H9 (cell line): ENCODE results near the gene MYL2. TPM values are rescaled to one million over a fixed set of nuclear protein-coding genes. Genes with fewer than 3 reads are reported as not detected.

Source experiments
- DNase-seq: peaks from one replicate; pipeline ENCODE4 v3.0.0-alpha.2; 2017
- H2AFZ ChIP-seq: one replicate; pipeline ENCODE4 v1.6.1; 2013; ENCODE audit warnings: mild to moderate bottlenecking, low read length, control low read depth, moderate library complexity
- H2AK5ac ChIP-seq: 2 replicates; pipeline ENCODE4 v1.6.1; 2013; ENCODE audit warnings: low read length, control low read depth, mixed read lengths; ENCODE audit not compliant: insufficient read length
- H2BK120ac ChIP-seq: one replicate; pipeline ENCODE4 v1.6.1; 2013; ENCODE audit warnings: low read depth, mild to moderate bottlenecking, low read length, control low read depth, inconsistent platforms; ENCODE audit not compliant: poor library complexity, severe bottlenecking
- H2BK12ac ChIP-seq: 2 replicates; pipeline ENCODE4 v1.6.1; 2013; ENCODE audit warnings: low read length, control low read depth, mixed read lengths, low read depth; ENCODE audit not compliant: insufficient read length
- H2BK15ac ChIP-seq: 2 replicates; pipeline ENCODE4 v1.6.1; 2013; ENCODE audit warnings: low read depth, low read length, control low read depth
- H2BK20ac ChIP-seq: one replicate; pipeline ENCODE4 v1.6.1; 2013; ENCODE audit warnings: low read depth, mild to moderate bottlenecking, low read length, control low read depth, inconsistent platforms; ENCODE audit not compliant: poor library complexity, severe bottlenecking
- H2BK5ac ChIP-seq: 2 replicates; pipeline ENCODE4 v1.6.1; 2013; ENCODE audit warnings: low read length, control low read depth, mixed read lengths; ENCODE audit not compliant: insufficient read length
- H3K14ac ChIP-seq: 2 replicates; pipeline ENCODE4 v1.6.1; 2013; ENCODE audit warnings: low read length, control low read depth; ENCODE audit not compliant: insufficient read depth
- H3K18ac ChIP-seq: 2 replicates; pipeline ENCODE4 v1.6.1; 2013; ENCODE audit warnings: low read depth, mild to moderate bottlenecking, mixed read lengths, low read length, control low read depth; ENCODE audit not compliant: insufficient read length
- H3K23ac ChIP-seq: 2 replicates; pipeline ENCODE4 v1.6.1; 2013; ENCODE audit warnings: low read length, control low read depth, mixed read lengths, low read depth; ENCODE audit not compliant: insufficient read length
- H3K23me2 ChIP-seq: 2 replicates; pipeline ENCODE4 v1.6.1; 2013; ENCODE audit warnings: low read depth, mild to moderate bottlenecking, mixed read lengths, low read length, control low read depth; ENCODE audit not compliant: insufficient read length, poor library complexity, severe bottlenecking
- H3K27ac ChIP-seq: 2 replicates; pipeline ENCODE4 v1.5.1; 2013; ENCODE audit warnings: low read length, control low read depth, mixed read lengths, low read depth; ENCODE audit not compliant: insufficient read length
- H3K27me3 ChIP-seq: 2 replicates; pipeline ENCODE4 v1.6.1; 2013; ENCODE audit warnings: low read length, control low read depth, inconsistent platforms; ENCODE audit not compliant: insufficient read depth
- H3K4ac ChIP-seq: 2 replicates; pipeline ENCODE4 v1.6.1; 2013; ENCODE audit warnings: low read depth, mild to moderate bottlenecking, control low read depth, inconsistent platforms, low read length, moderate library complexity
- H3K4me1 ChIP-seq: 2 replicates; pipeline ENCODE4 v1.6.1; 2013; ENCODE audit warnings: low read length, control low read depth, inconsistent platforms; ENCODE audit not compliant: insufficient read depth
- H3K4me2 ChIP-seq: 2 replicates; pipeline ENCODE4 v1.6.1; 2013; ENCODE audit warnings: low read length, control low read depth, mixed read lengths; ENCODE audit not compliant: insufficient read length, insufficient read depth
- H3K56ac ChIP-seq: 2 replicates; pipeline ENCODE4 v1.6.1; 2013; ENCODE audit warnings: low read depth, mild to moderate bottlenecking, mixed read lengths, low read length, control low read depth; ENCODE audit not compliant: insufficient read length
- H3K79me1 ChIP-seq: 2 replicates; pipeline ENCODE4 v1.6.1; 2013; ENCODE audit warnings: low read depth, mild to moderate bottlenecking, moderate library complexity, low read length, control low read depth, inconsistent platforms; ENCODE audit not compliant: insufficient read depth, poor library complexity, severe bottlenecking
- H3K79me2 ChIP-seq: 2 replicates; pipeline ENCODE4 v1.6.1; 2013; ENCODE audit warnings: low read length, control low read depth, inconsistent platforms; ENCODE audit not compliant: insufficient read depth
- H3K9ac ChIP-seq: 2 replicates; pipeline ENCODE4 v1.6.1; 2013; ENCODE audit warnings: low read length, control low read depth, mixed read lengths; ENCODE audit not compliant: insufficient read length; ENCODE audit errors: extremely low read depth
- H3K9me3 ChIP-seq: one replicate; pipeline ENCODE4 v1.6.1; 2013; ENCODE audit warnings: low read depth, low read length, inconsistent platforms; ENCODE audit not compliant: control insufficient read depth
- H3T11ph ChIP-seq: one replicate; pipeline ENCODE4 v1.6.1; 2013; ENCODE audit warnings: mild to moderate bottlenecking, low read length, control low read depth, inconsistent platforms
- H4K20me1 ChIP-seq: one replicate; pipeline ENCODE4 v1.6.1; 2013; ENCODE audit not compliant: control insufficient read depth, insufficient read length, insufficient read depth
- H4K5ac ChIP-seq: 2 replicates; pipeline ENCODE4 v1.6.1; 2013; ENCODE audit warnings: low read depth, mild to moderate bottlenecking, mixed read lengths, low read length, control low read depth; ENCODE audit not compliant: insufficient read length
- H4K8ac ChIP-seq: replicated peaks from 2 replicates; pipeline ENCODE4 v1.6.1; 2013; ENCODE audit warnings: low read length, control low read depth, mixed read lengths, low read depth; ENCODE audit not compliant: insufficient read length
- H4K91ac ChIP-seq: 2 replicates; pipeline ENCODE4 v1.6.1; 2013; ENCODE audit warnings: low read depth, mild to moderate bottlenecking, moderate library complexity, mixed read lengths, low read length, control low read depth; ENCODE audit not compliant: insufficient read length
- H3K27ac Mint-ChIP-seq, 3 experiments: 2 replicates in 2 of 3; 3 replicates in 1 of 3; pipeline ENCODE4 v1.8.0; 2020 to 2021; ENCODE audit warnings: mixed read lengths in 3 of 3, mild to moderate bottlenecking in 1 of 3, moderate library complexity in 1 of 3
- H3K27me3 Mint-ChIP-seq: 2 replicates; pipeline ENCODE4 v1.8.0; 2021; ENCODE audit warnings: low read depth, mild to moderate bottlenecking, moderate library complexity, mixed read lengths
- H3K36me3 Mint-ChIP-seq, 3 experiments: 2 replicates in 2 of 3; 3 replicates in 1 of 3; pipeline ENCODE4 v1.8.0; 2020 to 2021; ENCODE audit warnings: low read depth in 3 of 3, mixed read lengths in 3 of 3; ENCODE audit not compliant: insufficient read depth in 1 of 3
- H3K4me1 Mint-ChIP-seq, 2 experiments: 2 replicates each; pipeline ENCODE4 v1.8.0; 2020; ENCODE audit warnings: mixed read lengths in 2 of 2
- H3K4me3 Mint-ChIP-seq, 2 experiments: 2 replicates in 1 of 2; 3 replicates in 1 of 2; pipeline ENCODE4 v1.8.0; 2020 to 2021; ENCODE audit warnings: mild to moderate bottlenecking in 2 of 2, mixed read lengths in 2 of 2, moderate library complexity in 1 of 2
- H3K9me3 Mint-ChIP-seq, 2 experiments: 2 replicates in 1 of 2; 3 replicates in 1 of 2; pipeline ENCODE4 v1.8.0; 2020; ENCODE audit warnings: mild to moderate bottlenecking in 2 of 2, mixed read lengths in 2 of 2, moderate library complexity in 1 of 2
- WGBS: extraction: QIAGEN DNeasy Blood & Tissue Kit; methylation state at CpG from one replicate; pipeline ENCODE4 v1.1.7; 2013; ENCODE audit warnings: missing lambda C conversion rate, low lambda C conversion rate, mixed read lengths; ENCODE audit not compliant: insufficient read length; ENCODE audit errors: extremely low coverage; 5-methylcytosine and 5-hydroxymethylcytosine counted together
- total RNA-seq: library from RNA; stranded (reverse); gene quantifications from 2 replicates; pipeline ENCODE4 v1.2.1, GENCODE V29; 2021
- TF ChIP-seq, protein P1 (sequence below): fragments of 200-600 bp; sonication (generic); conservative IDR thresholded peaks from 3 replicates; pipeline ENCODE4 v1.8.0; 2021; ENCODE audit warnings: antibody characterized with exemption, mild to moderate bottlenecking

The MYL2 gene
- total RNA-seq, 1 experiment from 2014 or later = not detected

GRCh38 chr12:110865521-110865920 is 54.9 kb downstream of the MYL2 start:
- no peaks in the 10 kb centered on the region for H4K20me1 ChIP-seq
- no peak overlapping the region for H2AK5ac ChIP-seq
- no peak overlapping the region for H3K4ac ChIP-seq
- peaks cover 12 to 18% of the 10 kb centered on the region in 2 experiments for H3K9me3 Mint-ChIP-seq
- H4K5ac ChIP-seq = no peak overlapping the region
- no peak overlapping the region for H3K4me2 ChIP-seq
- TF ChIP-seq, protein P1, sequence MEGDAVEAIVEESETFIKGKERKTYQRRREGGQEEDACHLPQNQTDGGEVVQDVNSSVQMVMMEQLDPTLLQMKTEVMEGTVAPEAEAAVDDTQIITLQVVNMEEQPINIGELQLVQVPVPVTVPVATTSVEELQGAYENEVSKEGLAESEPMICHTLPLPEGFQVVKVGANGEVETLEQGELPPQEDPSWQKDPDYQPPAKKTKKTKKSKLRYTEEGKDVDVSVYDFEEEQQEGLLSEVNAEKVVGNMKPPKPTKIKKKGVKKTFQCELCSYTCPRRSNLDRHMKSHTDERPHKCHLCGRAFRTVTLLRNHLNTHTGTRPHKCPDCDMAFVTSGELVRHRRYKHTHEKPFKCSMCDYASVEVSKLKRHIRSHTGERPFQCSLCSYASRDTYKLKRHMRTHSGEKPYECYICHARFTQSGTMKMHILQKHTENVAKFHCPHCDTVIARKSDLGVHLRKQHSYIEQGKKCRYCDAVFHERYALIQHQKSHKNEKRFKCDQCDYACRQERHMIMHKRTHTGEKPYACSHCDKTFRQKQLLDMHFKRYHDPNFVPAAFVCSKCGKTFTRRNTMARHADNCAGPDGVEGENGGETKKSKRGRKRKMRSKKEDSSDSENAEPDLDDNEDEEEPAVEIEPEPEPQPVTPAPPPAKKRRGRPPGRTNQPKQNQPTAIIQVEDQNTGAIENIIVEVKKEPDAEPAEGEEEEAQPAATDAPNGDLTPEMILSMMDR = no peak
- no peak overlapping the region for H3K23ac ChIP-seq
- H4K8ac ChIP-seq = no peak overlapping the region
- no peaks in the 10 kb centered on the region for H3K27me3 ChIP-seq
- no peak overlapping the region for H3K27ac ChIP-seq
- no peak overlapping the region for H3K27ac Mint-ChIP-seq
- no peak overlapping the region for H3K56ac ChIP-seq
- no peak overlapping the region for H3K9ac ChIP-seq
- no peak overlapping the region for H2BK15ac ChIP-seq
- no peak overlapping the region for H2BK120ac ChIP-seq
- no peak overlapping the region for H2AFZ ChIP-seq
- no peak for DNase-seq
- no peak overlapping the region for H3K14ac ChIP-seq
- H3T11ph ChIP-seq = no peak overlapping the region
- peaks cover 16 to 27% of the 10 kb centered on the region in 2 experiments for H3K4me1 Mint-ChIP-seq
- no peak overlapping the region for H2BK5ac ChIP-seq
- no peak overlapping the region for H3K18ac ChIP-seq
- H4K91ac ChIP-seq = no peak overlapping the region
- no peak overlapping the region for H3K4me3 Mint-ChIP-seq
- H3K4me1 ChIP-seq = 0 out of 2 replicates have a peak, but pooled peaks cover 4% of the 10 kb centered on the region
- WGBS = no CpG with 5 or more reads among the region's 6 CpGs
- H3K27me3 Mint-ChIP-seq = peaks cover 11% of the 10 kb centered on the region
- no peak overlapping the region for H2BK20ac ChIP-seq
- H3K79me2 ChIP-seq = no peaks in the 10 kb centered on the region
- no peak overlapping the region for H2BK12ac ChIP-seq
- peaks cover 8 to 11% (median 9%) of the 10 kb centered on the region in 3 experiments for H3K36me3 Mint-ChIP-seq
- H3K9me3 ChIP-seq = no peaks in the 10 kb centered on the region
- no peaks in the 10 kb centered on the region for H3K79me1 ChIP-seq
- H3K23me2 ChIP-seq = no peaks in the 10 kb centered on the region
